Measurements from ENCODE around the gene FHIP1B. TPM values are rescaled to one million over a fixed set of nuclear protein-coding genes. Genes with fewer than 3 reads are reported as not detected.
A peak's percentile ranks its signal among the peaks of the same experiment; 100 is the strongest.
"Not testable (repeated sequence)": the region's sequence is repeated elsewhere in the genome, so short reads cannot be mapped to it uniquely, and the experiment has no call there.

Gene FHIP1B
- total RNA-seq (2014; rRNA removed; shearing (Covaris generic)) (14.7 and 25.4 TPM in 2 replicates), polyA plus RNA-seq (2016; fragmentation: Nextera tagmentation; extraction: Ambion mirVana) (9.2 and 10.9 TPM in 2 replicates)

DNA sequence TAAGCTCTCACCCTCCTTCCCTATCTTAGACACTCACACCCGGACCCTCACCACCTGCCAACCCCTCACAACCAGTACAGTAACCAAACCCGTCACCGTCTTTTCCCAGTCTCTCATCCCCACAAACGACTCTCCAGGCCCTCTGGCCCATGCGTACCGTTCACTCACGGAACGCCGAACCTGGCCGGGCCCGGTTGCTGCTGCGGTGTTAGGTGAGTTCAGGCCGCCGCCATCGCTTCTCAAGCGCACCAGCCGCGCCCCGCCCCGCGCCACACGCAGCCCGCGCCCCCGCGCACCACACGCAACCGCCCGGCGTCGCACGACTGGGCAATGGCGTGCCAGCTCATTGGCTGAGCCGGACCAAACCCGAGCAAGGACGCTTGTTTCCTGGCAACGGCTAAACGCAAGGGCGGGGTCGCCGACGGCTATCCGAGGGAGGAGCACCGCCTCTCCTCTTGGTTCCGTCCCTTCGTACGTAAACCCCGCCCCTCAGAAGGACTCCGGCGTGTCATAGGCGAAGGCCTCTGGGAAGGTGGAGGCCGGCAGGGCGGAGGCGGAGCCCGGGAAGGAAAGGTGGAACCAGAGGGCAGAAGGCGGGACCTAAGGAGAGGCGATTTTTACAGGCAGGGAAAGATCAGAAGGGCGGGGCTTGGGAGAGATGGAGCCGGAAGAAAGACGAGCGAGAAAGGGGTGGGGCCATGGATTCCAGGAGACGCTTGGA, at the start of gene FHIP1B:
FHIP1B (minus strand) TSS at position 250 of the 721 bp plus-strand sequence. CDS start 10,120 bp downstream, outside the sequence.
- peak; percentile 100 for DNase-seq
- Histone ChIP-seq H3K4me1 (ENCODE audit: insufficient read depth) (peaks cover 10% of the 10 kb centered on the region), H3K27ac (peak within 1 kb of the TSS; percentile 80), H3K36me3 (ENCODE audit: low read depth) (peaks cover 3% of the 10 kb centered on the region; the same call in 1 of the 2 replicates), H3K9me3 (ENCODE audit: low read depth) (no peaks in the 10 kb centered on the region), H2AFZ (peak within 1 kb of the TSS; percentile 97), H3K79me2 (ENCODE audit: insufficient read depth) (peaks cover 49% of the 10 kb centered on the region), H3K27me3 (replicated peaks; ENCODE audit: insufficient read depth) (no peaks in the 10 kb centered on the region), H3F3A (ENCODE audit: insufficient read depth) (peaks cover 3% of the 10 kb centered on the region; the same call in 1 of the 2 replicates), H3K4me2 (ENCODE audit: unreplicated experiment) (peak within 1 kb of the TSS; percentile 94), H3K9me2 (ENCODE audit: insufficient read depth) (no peaks in the 10 kb centered on the region), H3K4me3 (peak within 1 kb of the TSS; percentile 96), H4K20me1 (ENCODE audit: insufficient read depth) (no peaks in the 10 kb centered on the region), H3K9ac (peak within 1 kb of the TSS; percentile 98)
- 1 to 3% methylated on average over 28 to 62 of the region's 62 CpGs for WGBS, 2 experiments (ENCODE audit: low coverage in 1 of 2, low lambda C conversion rate in 2 of 2, missing lambda C conversion rate in 2 of 2)
- no peak for TF ChIP-seq EZH2phosphoT487 (IDR thresholded peaks at IDR 0.05; ENCODE audit: insufficient read depth, low read depth)
- no peak for TF ChIP-seq EZH2 (IDR thresholded peaks at IDR 0.05; ENCODE audit: insufficient read depth, poor library complexity, severe bottlenecking)
- in situ Hi-C loops (cut with MboI), result no loop called here

DNA sequence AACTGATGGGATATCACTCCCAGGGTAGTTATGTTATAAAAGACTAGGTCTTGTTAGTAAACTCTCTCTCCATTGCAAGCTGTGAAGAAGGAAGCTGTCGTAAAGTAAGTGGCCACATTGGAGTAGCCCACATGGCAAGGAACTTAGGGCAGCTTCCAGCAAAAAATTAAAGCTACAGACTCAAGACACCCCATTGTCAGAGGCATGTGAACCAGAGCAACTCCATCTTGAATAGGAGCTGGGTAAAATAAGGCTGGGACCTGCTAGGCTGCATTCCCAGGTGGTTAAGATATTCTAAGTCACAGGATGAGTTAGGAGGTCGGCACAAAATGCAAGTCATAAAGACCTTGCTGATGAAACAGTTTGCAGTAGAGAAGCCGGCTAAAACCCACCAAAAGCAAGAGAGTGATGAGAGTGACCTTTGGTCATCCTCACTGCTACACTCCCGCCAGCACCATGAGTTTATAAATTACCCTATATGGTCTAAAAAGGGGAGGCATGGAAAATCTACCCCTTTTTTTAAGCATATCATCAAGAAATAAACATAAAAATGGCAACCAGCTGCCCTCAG, 49.1 kb upstream of the FHIP1B start:
- in situ Hi-C loops (cut with MboI), result no loop called here
- TF ChIP-seq EZH2 (IDR thresholded peaks at IDR 0.05; ENCODE audit: insufficient read depth, poor library complexity, severe bottlenecking), result no peak
- no peak for TF ChIP-seq EZH2phosphoT487 (IDR thresholded peaks at IDR 0.05; ENCODE audit: insufficient read depth, low read depth)
- WGBS, 2 experiments (ENCODE audit: low coverage in 1 of 2, low lambda C conversion rate in 2 of 2, missing lambda C conversion rate in 2 of 2), result 38% methylated on average over 4 of the region's 4 CpGs

DNA sequence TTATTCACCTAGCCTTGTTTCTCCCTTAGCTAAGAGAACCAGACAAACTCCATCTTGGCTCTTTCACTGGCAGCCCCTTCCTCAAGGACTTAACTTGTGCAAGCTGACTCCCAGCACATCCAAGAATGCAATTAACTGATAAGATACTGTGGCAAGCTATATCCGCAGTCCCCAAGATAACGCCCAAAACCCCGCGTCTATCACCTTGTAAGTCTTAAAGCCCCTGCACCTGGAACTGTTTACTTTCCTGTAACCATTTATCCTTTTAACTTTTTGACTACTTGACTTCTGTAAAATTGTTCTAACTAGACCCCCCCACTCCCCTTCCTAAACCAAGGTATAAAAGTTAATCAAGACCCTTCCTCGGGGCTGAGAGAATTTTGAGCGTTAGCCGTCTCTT, 46.4 kb upstream of the FHIP1B start:
- in situ Hi-C loops (cut with MboI); H3K4me1 ChIP-seq (ENCODE audit: insufficient read depth); H2AFZ ChIP-seq; H3K9me3 ChIP-seq (ENCODE audit: low read depth); H3K79me2 ChIP-seq (ENCODE audit: insufficient read depth); H3K9ac ChIP-seq; H3F3A ChIP-seq (ENCODE audit: insufficient read depth); H3K4me2 ChIP-seq (ENCODE audit: unreplicated experiment); H3K9me2 ChIP-seq (ENCODE audit: insufficient read depth); H3K27ac ChIP-seq; DNase-seq; H3K36me3 ChIP-seq (ENCODE audit: low read depth); H3K4me3 ChIP-seq; H4K20me1 ChIP-seq (ENCODE audit: insufficient read depth): not testable (repeated sequence)
- WGBS, 2 experiments (ENCODE audit: low coverage in 1 of 2, low lambda C conversion rate in 2 of 2, missing lambda C conversion rate in 2 of 2), result 88 to 94% methylated on average over 7 of the region's 7 CpGs
- peaks cover 11% of the 10 kb centered on the region for H3K27me3 ChIP-seq (replicated peaks; ENCODE audit: insufficient read depth)

More for the DNA sequence above, 49.1 kb upstream of the FHIP1B start:
- no peaks in the 10 kb centered on the region for H3K36me3 ChIP-seq (ENCODE audit: low read depth)
- no peaks in the 10 kb centered on the region for H3K79me2 ChIP-seq (ENCODE audit: insufficient read depth)
- H3K9me2 ChIP-seq (ENCODE audit: insufficient read depth), result no peaks in the 10 kb centered on the region
- no peak overlapping the region for H3K4me2 ChIP-seq (ENCODE audit: unreplicated experiment)
- no peak for DNase-seq
- H3K9me3 ChIP-seq (ENCODE audit: low read depth), result no peaks in the 10 kb centered on the region
- H2AFZ ChIP-seq, result no peak overlapping the region
- peaks cover 14% of the 10 kb centered on the region for H3F3A ChIP-seq (ENCODE audit: insufficient read depth)
- H3K4me3 ChIP-seq, result no peak overlapping the region
- H3K27ac ChIP-seq, result no peak overlapping the region
- H4K20me1 ChIP-seq (ENCODE audit: insufficient read depth), result no peaks in the 10 kb centered on the region
- H3K27me3 ChIP-seq (replicated peaks; ENCODE audit: insufficient read depth), result peaks cover 5% of the 10 kb centered on the region
- peaks cover 8% of the 10 kb centered on the region for H3K4me1 ChIP-seq (ENCODE audit: insufficient read depth)
- no peak overlapping the region for H3K9ac ChIP-seq

DNA sequence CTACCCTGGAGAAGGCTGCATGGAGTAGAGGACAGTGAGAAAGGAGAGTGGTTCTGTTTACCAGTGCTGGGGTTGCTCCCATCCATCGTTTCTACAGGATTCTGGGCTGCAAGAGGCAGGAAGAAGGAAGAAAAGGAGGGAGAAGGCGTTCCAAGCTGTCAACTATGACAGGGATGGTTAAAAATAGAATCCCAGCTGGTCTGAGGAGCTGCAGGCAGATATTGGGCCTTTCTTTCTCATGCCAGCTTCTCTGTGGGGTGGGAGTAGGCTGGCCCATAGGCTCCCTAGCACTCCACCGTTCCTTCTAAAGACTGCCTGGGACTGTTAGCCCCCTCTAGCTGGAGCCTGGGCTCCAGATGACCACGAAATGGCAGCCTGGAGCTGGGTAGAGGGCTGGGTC, 38.8 kb upstream of the FHIP1B start:
- no peaks in the 10 kb centered on the region for H3K9me2 ChIP-seq (ENCODE audit: insufficient read depth)
- DNase-seq, result no peak
- TF ChIP-seq EZH2phosphoT487 (IDR thresholded peaks at IDR 0.05; ENCODE audit: insufficient read depth, low read depth), result no peak
- no peak for TF ChIP-seq EZH2 (IDR thresholded peaks at IDR 0.05; ENCODE audit: insufficient read depth, poor library complexity, severe bottlenecking)
- in situ Hi-C loops (cut with MboI), result no loop called here
- H3K79me2 ChIP-seq (ENCODE audit: insufficient read depth), result no peaks in the 10 kb centered on the region
- H3K4me1 ChIP-seq (ENCODE audit: insufficient read depth), result no peaks in the 10 kb centered on the region
- H3K27me3 ChIP-seq (replicated peaks; ENCODE audit: insufficient read depth), result peaks cover 3% of the 10 kb centered on the region; the same call in 1 of the 2 replicates
- H3K27ac ChIP-seq, result no peak overlapping the region
- no peak overlapping the region for H3K9ac ChIP-seq
- H2AFZ ChIP-seq, result no peak overlapping the region
- no peaks in the 10 kb centered on the region for H3K9me3 ChIP-seq (ENCODE audit: low read depth)
- H3K4me3 ChIP-seq, result no peak overlapping the region
- no peaks in the 10 kb centered on the region for H3K36me3 ChIP-seq (ENCODE audit: low read depth)
- H3F3A ChIP-seq (ENCODE audit: insufficient read depth), result peaks cover 4% of the 10 kb centered on the region; the same call in 1 of the 2 replicates
- H4K20me1 ChIP-seq (ENCODE audit: insufficient read depth), result no peaks in the 10 kb centered on the region
- WGBS, 2 experiments (ENCODE audit: low coverage in 1 of 2, low lambda C conversion rate in 2 of 2, missing lambda C conversion rate in 2 of 2), result 51 to 55% methylated on average over 4 of the region's 4 CpGs
- no peak overlapping the region for H3K4me2 ChIP-seq (ENCODE audit: unreplicated experiment)
